SU-DHL-6 (cell line): ENCODE results near the gene RLN3.

ENCODE experiments used
- H2AFZ ChIP-seq: fragments of 200-600 bp; sonication (generic); 2 replicates; pipeline ENCODE4 v1.6.1; 2014; ENCODE audit warnings: low read depth, mild to moderate bottlenecking, moderate library complexity, mixed read lengths, antibody characterized with exemption, low read length; ENCODE audit not compliant: severe bottlenecking
- H3F3A ChIP-seq: fragments of 200-600 bp; shearing (Covaris generic); 2 replicates; pipeline ENCODE4 v1.6.0; 2016; ENCODE audit warnings: antibody characterized with exemption, mild to moderate bottlenecking; ENCODE audit not compliant: insufficient read depth
- H3K27ac ChIP-seq: fragments of 200-600 bp; sonication (generic); 2 replicates; pipeline ENCODE4 v1.5.1; 2016; ENCODE audit warnings: low read depth, mild to moderate bottlenecking, low read length, moderate library complexity, mixed read lengths
- H3K27me3 ChIP-seq: fragments of 200-600 bp; sonication (generic), shearing (Covaris generic); 2 replicates; pipeline ENCODE4 v1.6.0; 2014; ENCODE audit warnings: mild to moderate bottlenecking, low read length
- H3K36me3 ChIP-seq: fragments of 200-600 bp; sonication (generic); 2 replicates; pipeline ENCODE4 v1.6.1; 2014; ENCODE audit warnings: mild to moderate bottlenecking, low read length, mixed read lengths
- H3K4me2 ChIP-seq: fragments of 300-600, 200-600 bp; shearing (Covaris generic), sonication (generic); 2 replicates; pipeline ENCODE4 v1.6.0; 2014; ENCODE audit warnings: low read length, low read depth, mild to moderate bottlenecking; ENCODE audit not compliant: poor library complexity, severe bottlenecking
- H3K4me3 ChIP-seq: fragments of 200-600 bp; sonication (generic); 2 replicates; pipeline ENCODE4 v1.5.1; 2014; ENCODE audit warnings: antibody characterized with exemption, low read length, mild to moderate bottlenecking, mixed read lengths; ENCODE audit not compliant: insufficient read depth, poor library complexity, severe bottlenecking
- H3K79me2 ChIP-seq: fragments of 200-600 bp; sonication (generic); 2 replicates; pipeline ENCODE4 v1.6.1; 2014; ENCODE audit warnings: mild to moderate bottlenecking, low read length, moderate library complexity; ENCODE audit not compliant: insufficient read depth
- H3K9ac ChIP-seq: fragments of 200-600 bp; sonication (generic); 2 replicates; pipeline ENCODE4 v1.7.0; 2014; ENCODE audit warnings: mild to moderate bottlenecking, low read length
- H3K9me2 ChIP-seq: fragments of 200-600 bp; sonication (generic); replicated peaks from 2 replicates; pipeline ENCODE4 v1.6.1; 2014; ENCODE audit warnings: low read length; ENCODE audit not compliant: insufficient read depth
- H3K9me3 ChIP-seq: fragments of 200-600 bp; sonication (generic); 2 replicates; pipeline ENCODE4 v1.6.1; 2014; ENCODE audit warnings: low read length, mixed read lengths; ENCODE audit not compliant: insufficient read depth
- H4K20me1 ChIP-seq: fragments of 200-600 bp; sonication (generic); 2 replicates; pipeline ENCODE4 v1.6.1; 2014; ENCODE audit warnings: low read depth, mild to moderate bottlenecking, antibody characterized with exemption, low read length, moderate library complexity, mixed read lengths
- EZH2phosphoT487 ChIP-seq: fragments of 200-600 bp; sonication (generic), shearing (Covaris generic); conservative IDR thresholded peaks from 2 replicates; pipeline ENCODE4 v1.6.1; 2018; ENCODE audit warnings: mild to moderate bottlenecking, antibody characterized with exemption, low read length, moderate library complexity, mixed read lengths
- TF ChIP-seq, protein P1 (sequence below): fragments of 200-600 bp; sonication (generic); IDR thresholded peaks from one replicate; pipeline ENCODE4 v1.5.1; 2017; ENCODE audit warnings: antibody characterized with exemption, mild to moderate bottlenecking, low read length, moderate library complexity; ENCODE audit not compliant: insufficient read depth, poor library complexity, severe bottlenecking

Gene RLN3

DNA sequence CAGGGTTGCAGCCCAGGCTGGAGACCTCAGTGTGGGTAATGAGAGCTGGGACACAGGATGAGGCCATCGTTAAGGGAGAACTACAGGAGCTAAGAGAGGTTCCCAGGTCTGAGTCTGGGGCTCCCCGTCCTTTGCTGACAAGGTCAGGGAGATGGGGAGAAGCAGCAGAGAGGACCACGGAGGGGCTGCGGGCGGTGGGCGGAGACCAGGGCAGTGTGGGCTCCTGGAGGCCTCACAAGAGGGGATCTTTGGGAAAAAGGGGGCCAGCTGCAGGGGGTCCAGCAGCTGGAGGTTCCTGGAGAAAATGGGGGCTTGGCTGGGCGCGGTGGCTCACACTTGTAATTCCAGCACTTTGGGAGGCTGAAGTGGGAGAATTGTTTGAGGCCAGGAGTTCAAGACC is 37.9 kb upstream of the RLN3 start:
- H3K27me3 ChIP-seq: no peaks in the 10 kb centered on the region

DNA sequence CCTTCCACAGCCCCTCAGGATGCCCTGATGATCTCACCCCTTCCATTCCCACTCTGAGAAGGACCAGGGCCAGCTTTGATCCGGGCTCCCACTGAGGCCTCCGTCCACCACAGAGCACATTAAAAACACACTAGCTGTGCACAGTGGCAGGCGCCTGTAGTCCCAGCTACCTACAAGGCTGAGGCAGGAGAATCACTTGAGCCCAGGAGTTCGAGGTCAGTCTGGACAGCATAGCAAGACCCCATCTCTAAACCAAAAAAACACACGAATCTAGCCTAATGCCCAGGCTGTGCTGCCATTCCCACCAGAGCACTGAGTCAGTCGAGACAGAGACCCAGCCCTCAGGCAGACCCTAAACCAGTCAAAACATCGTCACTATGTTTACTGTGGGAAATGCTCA is 35.9 kb upstream of the RLN3 start:
- Histone ChIP-seq H3K4me2 (no peak overlapping the region), H3K9me3 (no peaks in the 10 kb centered on the region), H3K36me3 (no peaks in the 10 kb centered on the region), H3K9ac (no peak overlapping the region), H3K27me3 (no peaks in the 10 kb centered on the region), H4K20me1 (no peaks in the 10 kb centered on the region), H3K79me2 (no peaks in the 10 kb centered on the region), H3K27ac (no peak overlapping the region), H3F3A (peaks cover 1% of the 10 kb centered on the region; the same call in 1 of the 2 replicates), H3K4me3 (no peak overlapping the region), H3K9me2 (no peaks in the 10 kb centered on the region), H2AFZ (no peak overlapping the region)
- TF ChIP-seq, protein P1, sequence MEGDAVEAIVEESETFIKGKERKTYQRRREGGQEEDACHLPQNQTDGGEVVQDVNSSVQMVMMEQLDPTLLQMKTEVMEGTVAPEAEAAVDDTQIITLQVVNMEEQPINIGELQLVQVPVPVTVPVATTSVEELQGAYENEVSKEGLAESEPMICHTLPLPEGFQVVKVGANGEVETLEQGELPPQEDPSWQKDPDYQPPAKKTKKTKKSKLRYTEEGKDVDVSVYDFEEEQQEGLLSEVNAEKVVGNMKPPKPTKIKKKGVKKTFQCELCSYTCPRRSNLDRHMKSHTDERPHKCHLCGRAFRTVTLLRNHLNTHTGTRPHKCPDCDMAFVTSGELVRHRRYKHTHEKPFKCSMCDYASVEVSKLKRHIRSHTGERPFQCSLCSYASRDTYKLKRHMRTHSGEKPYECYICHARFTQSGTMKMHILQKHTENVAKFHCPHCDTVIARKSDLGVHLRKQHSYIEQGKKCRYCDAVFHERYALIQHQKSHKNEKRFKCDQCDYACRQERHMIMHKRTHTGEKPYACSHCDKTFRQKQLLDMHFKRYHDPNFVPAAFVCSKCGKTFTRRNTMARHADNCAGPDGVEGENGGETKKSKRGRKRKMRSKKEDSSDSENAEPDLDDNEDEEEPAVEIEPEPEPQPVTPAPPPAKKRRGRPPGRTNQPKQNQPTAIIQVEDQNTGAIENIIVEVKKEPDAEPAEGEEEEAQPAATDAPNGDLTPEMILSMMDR: no peak
- no peak for TF ChIP-seq EZH2phosphoT487

More for the DNA sequence above, 37.9 kb upstream of the RLN3 start:
- Histone ChIP-seq H4K20me1 (no peaks in the 10 kb centered on the region), H3K27ac (no peak overlapping the region), H3K9ac (no peak overlapping the region), H2AFZ (no peak overlapping the region), H3K79me2 (no peaks in the 10 kb centered on the region), H3K4me2 (no peak overlapping the region), H3K9me2 (no peaks in the 10 kb centered on the region), H3F3A (peaks cover 20% of the 10 kb centered on the region), H3K36me3 (no peaks in the 10 kb centered on the region), H3K4me3 (no peak overlapping the region), H3K9me3 (no peaks in the 10 kb centered on the region)
- TF ChIP-seq, protein P1: no peak
- no peak for TF ChIP-seq EZH2phosphoT487

DNA sequence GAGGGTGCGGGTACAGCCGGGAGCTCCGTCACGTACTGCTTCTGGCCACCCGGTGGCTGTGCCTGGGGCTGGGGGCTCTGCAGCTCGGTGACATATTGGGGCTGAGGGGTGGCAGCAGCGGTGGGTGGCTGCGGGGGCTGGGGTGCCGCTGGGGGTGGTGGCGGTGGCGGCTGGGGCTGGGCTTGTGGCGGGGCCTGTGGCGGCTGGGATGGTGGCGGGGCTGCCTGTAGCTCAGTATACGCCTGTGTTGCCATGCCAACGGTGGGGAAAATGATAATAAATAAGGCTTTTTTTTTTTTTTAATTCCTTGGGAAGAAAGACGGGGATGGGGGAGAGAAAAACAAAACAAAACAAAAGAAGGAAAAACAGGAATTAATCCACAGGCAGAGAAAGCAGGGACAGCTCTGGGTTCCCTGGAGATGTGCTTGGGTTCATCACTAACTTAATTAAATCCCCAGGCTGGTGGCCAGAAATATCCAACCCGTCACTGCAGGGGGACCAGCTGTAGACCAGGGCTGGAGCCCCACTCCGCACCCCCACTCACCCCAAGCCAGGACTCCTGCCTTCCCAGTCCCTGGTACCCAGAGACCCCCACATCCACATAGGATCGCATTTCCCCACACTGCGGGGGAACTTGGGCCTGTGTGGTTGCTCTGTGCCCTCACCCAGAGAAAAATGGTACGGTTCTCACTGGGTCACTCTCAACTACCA is 34.2 kb upstream of the RLN3 start:
- H3K9ac ChIP-seq: no peak overlapping the region
- no peaks in the 10 kb centered on the region for H4K20me1 ChIP-seq
- H3K4me3 ChIP-seq: no peak overlapping the region
- H3F3A ChIP-seq: no peaks in the 10 kb centered on the region
- no peaks in the 10 kb centered on the region; the same call in 1 of the 2 replicates for H3K79me2 ChIP-seq
- no peaks in the 10 kb centered on the region for H3K27me3 ChIP-seq
- no peak overlapping the region for H2AFZ ChIP-seq
- H3K9me3 ChIP-seq: no peaks in the 10 kb centered on the region
- TF ChIP-seq EZH2phosphoT487: no peak
- TF ChIP-seq, protein P1: no peak
- no peaks in the 10 kb centered on the region for H3K9me2 ChIP-seq
- H3K27ac ChIP-seq: no peak overlapping the region
- no peak overlapping the region for H3K4me2 ChIP-seq
- no peaks in the 10 kb centered on the region for H3K36me3 ChIP-seq
